Right ventricle myocardium superior (tissue), 1 donor: ENCODE measurements around the gene LBHD2. TPM values are rescaled to one million over a fixed set of nuclear protein-coding genes. Genes with fewer than 3 reads are reported as not detected.
"Not testable (repeated sequence)": the region's sequence is repeated elsewhere in the genome, so short reads cannot be mapped to it uniquely, and the experiment has no call there.

ENCODE experiments used
- ATAC-seq: fragments of 200-7000 bp; cut with Tn5 transposase; one replicate; pipeline ENCODE4 v1.9.1; 2020; ENCODE audit warnings: mild to moderate bottlenecking; ENCODE audit not compliant: poor library complexity
- DNase-seq: peaks from one replicate; pipeline ENCODE4 v3.0.0-alpha.2; 2020
- intact Hi-C: fragments of 100-400 bp; cut with DNase I; formaldehyde crosslinking; loops from one replicate; pipeline ENCODE4 v1.11.2; 2022
- long read RNA-seq: library from polyadenylated mRNA; unstranded; transcript quantifications from one replicate; pipeline ENCODE4 v2.0.0, GENCODE V29; 2021
- total RNA-seq: library from RNA; stranded (reverse); fragmentation: NEBNext Ultra II Directional; extraction: Animal tissue kit (Norgen Biotek cat#: 25700); gene quantifications from one replicate; pipeline ENCODE4 v1.2.1, GENCODE V29; 2021
- donor health status: DM: no; HTN: yes; CAD: no; lungs with severe emphysema.

The LBHD2 gene
- not detected for total RNA-seq
- long read RNA-seq = 0 reads

DNA sequence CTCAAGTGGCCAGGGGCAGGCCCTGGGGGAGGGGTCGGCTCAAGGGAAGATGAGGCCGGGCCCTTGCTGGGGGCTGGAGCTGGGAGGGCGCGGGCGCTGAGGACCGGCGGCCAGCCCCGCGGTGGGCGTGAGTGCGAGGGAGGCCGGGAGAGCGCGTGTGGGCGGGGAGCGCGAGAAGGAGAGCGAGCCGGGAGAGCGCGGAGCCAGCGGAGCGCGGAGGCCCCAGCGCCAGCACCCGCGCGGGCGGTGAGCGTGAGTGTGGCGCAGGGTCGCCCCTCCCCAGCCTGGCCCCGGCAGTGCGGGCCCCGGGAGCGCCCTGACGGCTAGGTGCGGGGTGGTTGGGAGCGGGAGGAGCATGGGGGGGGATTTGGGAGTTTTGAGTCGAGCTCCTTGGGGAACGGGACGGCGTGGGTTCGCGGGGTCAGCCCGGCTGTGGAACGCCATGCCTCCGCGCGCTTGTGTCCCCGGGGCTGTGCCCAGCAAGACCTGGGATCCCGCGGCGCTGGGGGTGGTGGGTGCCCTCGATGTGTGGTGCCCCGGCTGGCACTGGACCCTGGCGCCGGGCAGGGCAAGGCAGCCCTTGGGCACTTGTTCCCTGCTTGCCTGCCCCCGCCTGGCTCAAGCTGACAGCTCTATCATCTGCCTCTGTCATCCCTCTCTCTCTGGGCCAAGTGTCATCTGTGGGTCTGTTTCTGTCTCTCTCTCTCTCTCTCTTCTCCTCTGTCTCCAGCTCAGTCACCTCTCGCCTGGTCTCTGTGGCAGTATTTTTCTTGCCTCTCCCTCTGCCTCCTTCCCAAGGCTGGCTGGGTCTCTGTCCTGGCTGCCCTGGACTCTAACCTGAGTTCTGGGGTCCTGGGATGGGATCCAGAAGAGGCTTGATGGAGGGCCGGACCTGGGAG lies at the start of gene LBHD2:
Gene LBHD2, plus strand, starts transcription at position 190 of the 899 bp plus-strand sequence. CDS start 1,803 bp downstream, outside the sequence.
- intact Hi-C loops = no loop called here
- DNase-seq (peak; percentile 44), ATAC-seq (peak; percentile 50)

DNA sequence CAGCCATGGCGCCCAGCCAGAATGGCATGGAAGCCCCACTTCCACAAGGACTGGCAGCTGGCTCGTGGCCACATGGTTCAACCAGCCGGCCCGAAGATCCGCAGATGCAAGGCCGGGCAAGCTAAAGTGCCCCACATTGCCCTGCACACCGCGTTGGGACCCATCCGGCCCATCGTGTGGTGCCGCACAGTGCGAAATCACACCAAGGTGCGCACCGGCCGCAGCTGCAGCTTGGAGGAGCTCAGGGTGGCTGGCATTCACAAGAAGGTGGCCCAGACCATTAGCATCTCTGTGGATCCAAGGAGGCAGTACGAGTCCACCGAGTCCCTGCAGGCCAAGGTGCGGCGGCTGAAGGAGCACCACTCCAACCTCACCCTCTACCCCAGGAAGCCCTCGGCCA lies 42.5 kb upstream of the LBHD2 start:
- no peak for ATAC-seq
- no peak for DNase-seq
- intact Hi-C loops = no loop called here

DNA sequence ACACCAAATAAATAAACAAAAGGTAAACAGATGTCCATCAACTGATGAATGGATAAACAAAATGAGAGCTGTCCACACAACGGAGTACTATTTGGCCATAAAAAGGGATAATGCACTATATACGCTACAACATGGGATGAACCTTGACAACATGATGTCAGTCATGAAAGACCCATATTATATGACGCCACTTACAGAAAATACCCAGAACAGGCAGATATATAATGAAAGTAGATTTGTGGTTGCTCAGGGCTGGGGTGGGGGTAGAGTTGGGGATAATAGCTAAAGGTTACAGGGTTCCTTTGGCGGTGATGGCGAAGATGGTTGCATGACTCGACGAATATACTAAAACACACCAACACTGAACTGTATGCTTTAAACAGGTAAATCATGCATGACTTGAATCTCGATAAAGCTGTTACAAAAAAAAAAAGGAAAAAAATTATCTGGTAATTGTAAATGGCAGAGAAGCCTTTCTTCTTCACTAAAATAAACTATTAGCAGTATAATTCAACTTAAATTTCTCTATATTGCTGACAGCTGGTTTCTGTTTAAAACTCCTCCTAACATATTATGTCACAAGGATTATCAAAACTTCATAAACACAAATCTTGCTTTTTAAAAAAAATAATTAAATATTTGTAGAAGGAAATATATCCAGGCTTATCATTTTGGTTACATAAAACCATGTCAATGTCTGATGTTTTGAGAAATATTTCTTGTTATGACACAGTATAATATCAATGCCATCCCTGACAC lies 40.6 kb upstream of the LBHD2 start:
- intact Hi-C loops = no loop called here
- ATAC-seq (no peak), DNase-seq (no peak)

DNA sequence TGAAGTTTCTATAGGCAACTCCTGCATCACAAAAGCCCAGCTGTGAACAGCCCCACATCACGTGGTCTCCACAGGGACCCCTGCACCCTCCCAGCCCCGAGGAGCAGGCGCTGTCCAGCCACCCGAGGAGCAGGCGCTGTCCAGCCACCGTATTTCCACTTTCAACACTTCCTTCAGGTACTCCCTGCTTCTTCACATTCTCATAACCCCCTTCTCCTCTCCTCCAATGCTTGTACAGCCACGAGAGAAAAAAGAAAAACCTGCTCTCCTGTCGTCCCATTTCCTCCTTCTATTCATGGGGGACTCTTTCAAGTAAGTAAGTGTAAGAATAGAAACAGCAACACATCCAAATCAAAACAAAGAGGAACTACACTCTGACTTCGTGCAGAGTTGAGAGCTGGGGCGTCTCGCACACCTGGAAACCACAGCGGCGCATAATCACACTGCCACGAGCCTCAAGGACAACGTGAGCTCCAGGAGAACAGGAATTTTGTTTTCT lies 38.6 kb upstream of the LBHD2 start:
- intact Hi-C loops = no loop called here
- ATAC-seq (no peak), DNase-seq (no peak)

DNA sequence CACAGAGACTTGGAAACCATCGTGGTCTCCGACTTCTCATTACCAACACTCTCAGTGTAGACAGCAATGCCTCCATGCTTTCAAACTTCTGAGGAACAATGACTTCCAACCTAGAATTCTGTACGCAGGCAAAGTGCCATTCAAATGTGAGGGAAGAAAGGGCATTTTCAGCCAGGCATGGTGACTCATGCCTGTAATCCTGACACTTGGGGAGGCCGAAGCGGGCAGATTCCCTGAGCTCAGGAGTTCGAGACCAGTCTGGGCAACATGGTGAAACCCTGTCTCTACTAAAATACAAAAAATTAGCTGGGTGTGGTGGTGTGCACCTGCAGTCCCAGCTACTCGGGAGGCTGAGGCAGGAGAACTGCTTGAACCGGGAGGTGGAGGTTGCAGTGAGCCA lies 36.6 kb upstream of the LBHD2 start:
- DNase-seq, intact Hi-C loops: not testable (repeated sequence)

DNA sequence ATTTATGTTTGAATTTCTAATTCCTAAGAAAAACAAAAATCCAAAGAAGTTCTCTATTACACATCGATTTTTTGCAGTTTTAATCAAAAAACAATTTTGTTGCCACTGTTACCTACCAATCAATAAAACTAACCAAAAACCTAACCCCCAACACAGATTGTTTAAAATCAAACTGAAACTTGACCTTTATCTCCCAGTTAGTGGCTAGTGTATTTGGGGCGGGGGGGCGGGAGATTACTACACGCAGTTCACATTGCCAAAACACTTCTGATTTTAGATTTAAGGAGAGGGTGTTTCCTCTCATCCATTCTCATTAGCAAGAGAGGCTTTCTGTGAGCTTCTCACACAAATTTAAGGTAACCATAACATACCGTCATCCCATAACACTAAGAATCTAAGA lies 33.1 kb upstream of the LBHD2 start:
- ATAC-seq (no peak), DNase-seq (no peak)
- intact Hi-C loops = no loop called here

More for the DNA sequence above, 36.6 kb upstream of the LBHD2 start:
- not testable (repeated sequence) for ATAC-seq

DNA sequence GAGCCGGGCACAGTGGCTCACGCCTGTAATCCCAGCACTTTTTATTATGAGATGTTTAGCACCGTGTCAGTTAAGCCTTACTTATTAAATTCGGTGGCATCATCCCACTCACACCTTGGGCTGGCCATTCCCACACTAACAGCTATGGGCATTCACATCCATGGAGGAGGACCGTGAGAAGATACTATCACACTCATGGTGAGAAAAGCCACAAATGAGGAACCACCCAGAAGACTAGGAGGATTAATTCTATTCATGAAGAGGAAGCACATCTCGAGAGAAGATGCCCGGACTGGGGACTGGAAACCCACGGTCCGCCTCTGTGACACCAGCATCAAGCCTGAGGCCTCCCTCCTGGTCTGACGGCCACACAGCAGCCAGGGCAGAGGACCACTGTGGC lies 31.6 kb upstream of the LBHD2 start:
- intact Hi-C loops = no loop called here
- ATAC-seq (no peak), DNase-seq (no peak)

DNA sequence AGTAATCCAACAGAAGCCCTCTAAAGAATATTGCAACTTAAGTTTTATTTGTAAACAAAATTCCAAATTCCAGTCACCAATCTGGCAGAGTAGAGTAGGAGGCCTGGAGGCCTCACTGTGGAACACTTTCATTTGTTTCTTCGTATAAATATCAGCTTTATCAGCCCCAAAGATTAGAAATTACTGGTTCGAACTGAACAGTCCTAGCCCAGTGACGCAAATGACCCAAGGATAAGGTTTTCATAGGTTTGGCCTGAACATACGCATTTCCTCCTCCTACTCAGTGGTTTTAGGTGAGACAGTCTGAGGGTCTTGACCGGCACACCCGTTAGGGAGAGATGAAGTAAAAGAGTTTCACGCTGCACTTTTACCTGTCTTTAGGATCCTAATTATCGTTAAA lies 28.3 kb upstream of the LBHD2 start:
- intact Hi-C loops = no loop called here
- DNase-seq = no peak
- no peak for ATAC-seq

DNA sequence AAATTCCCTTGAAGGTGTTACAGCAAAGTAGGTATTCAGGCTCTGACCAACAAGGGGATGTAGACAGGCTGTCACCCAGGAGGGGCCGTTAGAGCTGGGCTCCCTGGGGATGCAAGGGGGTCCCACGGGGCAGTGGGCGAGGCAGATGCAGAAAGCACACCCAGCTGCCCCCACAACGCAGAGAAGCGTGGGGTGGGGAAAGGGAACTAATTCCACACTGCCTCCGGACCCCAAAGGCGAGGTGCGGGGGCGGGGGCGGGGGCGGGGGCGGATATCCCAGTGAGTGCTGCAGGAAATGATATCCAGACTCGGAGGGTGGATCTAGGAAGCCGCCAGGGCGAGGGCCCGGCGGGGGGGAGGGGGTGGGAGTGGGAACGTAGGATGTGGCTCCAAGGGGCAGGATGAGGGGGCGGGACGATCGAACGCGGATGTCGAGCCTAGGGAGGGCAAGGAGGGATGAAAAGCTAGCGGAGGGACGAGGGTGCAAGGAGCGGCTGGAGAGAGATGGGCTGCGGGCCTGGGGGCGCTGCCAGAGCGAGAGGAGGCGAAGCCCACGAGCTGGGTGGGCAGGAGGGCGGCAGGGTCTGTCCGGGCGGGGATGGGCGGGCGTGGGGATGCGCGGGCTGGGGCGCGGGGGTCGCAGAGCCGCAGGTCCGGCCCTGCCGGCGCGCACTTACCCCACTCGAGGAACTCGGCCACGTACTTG lies 27.5 kb upstream of the LBHD2 start:
- DNase-seq = peak; percentile 88
- peak; percentile 13 for ATAC-seq
- intact Hi-C loops = no loop called here

DNA sequence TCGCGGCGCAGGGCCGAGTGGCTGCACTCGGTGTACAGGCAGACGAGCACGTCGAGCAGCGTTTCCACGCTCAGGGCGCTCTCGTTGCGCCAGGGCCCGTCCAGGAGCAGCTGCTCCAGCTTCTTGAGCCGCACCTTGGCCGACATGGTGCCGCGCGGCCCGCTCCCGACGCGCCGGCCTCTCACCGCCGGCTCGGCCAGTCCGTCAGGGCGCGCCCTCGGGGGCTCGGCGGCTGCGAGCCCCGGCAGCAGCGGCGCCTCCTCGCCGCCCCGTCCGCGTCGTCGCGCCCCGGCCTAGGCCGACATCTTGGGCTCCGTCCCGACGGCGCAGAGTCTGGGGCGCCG lies 27.0 kb upstream of the LBHD2 start:
- intact Hi-C loops = no loop called here
- peak; percentile 50 for DNase-seq
- peak; percentile 1 for ATAC-seq

DNA sequence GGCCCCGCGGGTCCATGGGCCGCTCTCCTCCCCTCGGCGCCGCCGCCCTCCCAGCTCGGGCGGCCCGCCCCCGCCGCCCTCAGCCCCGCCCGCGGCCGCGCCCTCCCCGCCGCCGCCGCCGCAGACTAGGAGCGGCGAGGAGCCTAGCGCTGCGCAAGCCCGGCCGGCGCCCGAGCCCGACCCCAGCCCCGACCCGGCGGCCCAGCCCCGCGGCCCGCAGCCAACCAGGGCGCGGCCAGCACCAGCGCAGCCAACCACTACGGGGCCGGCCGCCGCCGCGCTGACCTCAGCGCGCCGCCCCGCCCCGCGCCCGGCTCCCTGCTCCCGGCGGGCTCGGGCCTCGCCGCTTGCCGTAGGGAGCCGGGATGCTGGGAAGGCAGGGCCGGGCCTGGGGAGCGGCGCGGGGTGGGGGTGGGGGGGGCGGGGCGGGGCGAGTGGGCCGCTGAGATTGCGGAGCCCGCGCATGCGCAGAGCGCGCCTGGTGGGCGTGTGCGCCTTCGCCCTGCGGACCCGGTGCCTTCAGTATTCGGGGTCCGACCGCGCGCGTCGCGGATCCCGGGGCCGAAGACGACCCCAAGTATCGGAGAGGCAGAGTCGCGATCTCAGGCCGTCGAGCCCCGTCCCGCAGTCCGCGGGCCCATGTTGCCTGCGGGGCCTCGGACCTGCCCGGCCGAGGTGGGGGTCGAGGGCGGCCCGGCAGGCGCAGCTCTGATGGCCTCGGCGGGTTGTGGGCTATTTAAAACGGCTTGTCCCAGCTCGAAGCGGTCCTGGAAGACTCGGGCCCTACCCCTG lies 26.4 kb upstream of the LBHD2 start, which contains the start of gene CDC42BPB:
Gene CDC42BPB, minus strand, starts transcription at position 178 of the 792 bp plus-strand sequence. CDS start 376 bp downstream, outside the sequence.
- ATAC-seq = peak; percentile 97
- DNase-seq = peak; percentile 93
- intact Hi-C loops = no loop called here

DNA sequence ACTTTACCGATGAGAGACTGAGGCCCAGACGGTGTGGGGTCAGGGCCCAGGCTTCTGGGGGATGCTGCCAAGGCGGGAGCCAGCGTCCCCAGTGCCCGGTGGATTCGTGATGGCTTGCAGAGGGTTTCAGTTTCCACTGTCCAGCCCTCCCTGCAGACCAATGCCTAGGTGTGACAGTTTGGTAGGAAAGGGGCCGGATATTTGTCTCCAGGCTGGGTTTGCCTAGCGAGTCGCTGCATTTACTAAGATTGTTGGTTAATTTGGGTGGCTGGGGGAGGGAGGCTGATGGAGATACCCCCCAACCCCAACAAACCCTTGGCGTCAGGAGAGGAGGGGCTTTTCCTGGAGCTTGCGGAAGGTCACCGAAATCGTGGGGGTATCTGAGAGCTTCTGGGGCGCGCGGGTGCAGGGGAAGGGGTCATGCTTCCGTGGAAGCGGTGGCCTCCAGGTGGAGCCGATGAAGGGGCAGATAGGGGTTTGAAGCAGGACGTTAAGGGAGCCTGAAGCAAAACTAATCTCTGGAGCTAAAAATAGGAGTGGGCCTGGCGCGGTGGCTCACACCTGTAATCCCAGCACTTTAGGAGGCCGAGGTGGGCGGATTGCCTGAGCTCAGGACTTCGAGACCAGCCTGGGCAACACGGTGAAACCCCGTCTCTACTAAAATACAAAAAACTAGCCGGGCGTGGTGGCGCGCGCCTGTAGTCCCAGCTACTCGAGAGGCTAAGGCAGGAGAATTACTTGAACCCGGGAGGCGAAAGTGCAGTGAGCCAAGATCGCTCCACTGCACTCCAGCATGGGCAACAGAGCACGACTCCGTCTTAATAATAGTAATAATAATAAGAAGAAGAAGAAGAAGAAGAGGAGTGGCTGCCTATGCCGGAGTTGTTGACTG lies 25.6 kb upstream of the LBHD2 start:
- intact Hi-C loops = no loop called here
- DNase-seq (peak; percentile 53), ATAC-seq (peak; percentile 34)

DNA sequence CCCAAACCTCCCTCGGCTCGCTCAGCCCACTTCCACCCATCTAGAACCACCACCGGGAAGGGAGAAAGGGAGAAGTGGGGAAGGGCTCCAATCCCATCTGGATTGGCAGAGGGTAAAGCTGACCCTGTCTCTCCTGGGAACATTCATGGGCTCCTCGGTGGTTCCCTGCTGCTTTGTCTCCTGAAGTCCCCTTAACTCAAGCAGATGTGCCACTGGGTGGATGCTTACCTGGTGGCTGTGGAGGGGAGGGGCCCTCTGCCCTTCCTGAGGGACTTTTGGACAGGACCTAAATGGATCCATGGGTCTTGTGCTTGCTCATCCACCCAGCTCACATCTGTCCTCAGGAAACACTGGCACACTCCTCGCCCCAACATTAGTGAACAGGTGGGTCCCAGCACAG lies 24.5 kb upstream of the LBHD2 start:
- ATAC-seq (no peak), DNase-seq (no peak)
- intact Hi-C loops = no loop called here

DNA sequence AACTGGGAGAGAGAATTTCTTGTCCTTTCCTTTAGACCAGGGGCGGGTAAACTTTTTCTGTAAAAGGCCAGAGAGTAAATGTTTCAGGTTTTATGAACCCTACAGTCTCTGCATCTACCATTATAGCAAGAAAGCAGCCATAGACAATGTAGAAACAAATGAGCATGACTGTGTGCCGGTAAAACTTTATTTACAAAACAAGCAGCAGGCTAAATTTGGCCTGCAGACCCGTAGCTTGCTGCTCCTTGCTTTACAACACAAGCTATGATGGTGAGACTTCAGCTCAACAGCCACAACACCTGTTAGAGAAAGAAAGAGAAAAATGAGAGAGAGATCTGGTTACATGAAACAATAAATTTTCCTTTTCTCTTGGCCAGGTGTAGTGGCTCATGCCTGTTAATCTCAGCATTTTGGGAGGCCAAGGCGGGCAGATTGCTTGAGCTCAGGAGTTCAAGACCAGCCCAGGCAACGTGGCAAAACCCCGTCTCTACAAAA lies 22.5 kb upstream of the LBHD2 start:
- ATAC-seq = no peak
- intact Hi-C loops = no loop called here
- no peak for DNase-seq

DNA sequence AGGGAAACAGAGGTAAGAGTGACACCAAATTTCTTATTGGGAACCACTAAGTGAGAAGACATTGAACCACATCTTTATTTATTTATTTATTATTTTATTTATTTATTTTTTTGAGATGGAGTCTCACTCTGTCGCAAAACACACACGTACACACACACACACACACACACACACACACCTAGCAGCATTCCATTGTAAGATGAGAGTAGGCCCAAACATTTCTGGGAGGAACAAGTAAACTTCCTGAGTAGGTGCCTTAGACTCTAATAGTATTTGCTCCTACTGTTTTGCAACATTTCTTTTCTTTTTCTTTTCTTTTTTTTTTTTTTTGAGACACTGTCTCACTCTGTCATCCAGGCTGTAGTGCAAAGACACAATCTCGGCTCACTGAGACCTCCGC lies 19.6 kb upstream of the LBHD2 start:
- intact Hi-C loops = no loop called here
- ATAC-seq (no peak), DNase-seq (no peak)

DNA sequence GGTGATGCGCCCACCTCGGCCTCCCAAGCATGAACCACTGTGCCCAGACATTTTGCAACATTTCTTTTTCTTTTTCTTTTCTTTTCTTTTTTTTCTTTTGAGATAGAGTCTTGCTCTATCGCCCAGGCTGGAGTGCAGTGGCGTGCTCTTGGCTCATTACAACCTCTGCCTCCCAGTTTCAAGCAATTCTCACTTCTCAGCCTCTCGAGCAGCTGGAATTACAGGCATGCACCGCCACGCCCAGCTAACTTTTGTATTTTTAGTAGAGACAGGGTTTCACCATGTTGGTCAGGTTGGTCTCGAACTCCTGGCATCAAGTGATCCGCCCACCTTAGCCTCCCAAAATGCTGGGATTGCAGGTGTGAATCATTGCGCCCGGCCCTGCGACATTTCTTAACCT lies 19.0 kb upstream of the LBHD2 start:
- intact Hi-C loops = no loop called here
- DNase-seq (no peak), ATAC-seq (no peak)

DNA sequence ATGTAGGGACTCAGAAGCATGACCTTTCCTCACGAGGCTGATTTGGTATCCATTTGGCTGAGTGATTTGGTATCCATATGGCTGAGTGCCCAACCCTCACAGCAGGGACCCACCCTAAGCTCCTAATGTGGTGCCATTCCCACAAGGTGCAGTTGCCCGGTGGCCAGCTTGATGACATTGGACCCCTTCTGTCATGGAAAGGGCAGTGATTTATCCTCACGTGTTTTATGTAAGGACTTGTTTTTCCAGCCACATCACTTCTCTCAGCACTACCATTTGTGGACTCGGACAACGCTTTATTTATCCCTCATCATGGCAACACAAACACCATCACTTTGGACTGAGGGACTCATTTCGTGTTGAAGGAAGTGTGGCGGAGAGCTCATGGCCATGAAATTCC lies 18.1 kb upstream of the LBHD2 start:
- intact Hi-C loops = no loop called here
- DNase-seq (no peak), ATAC-seq (no peak)
